Measurements from ENCODE around the gene MMP2. TPM values are rescaled to one million over a fixed set of nuclear protein-coding genes. Genes with fewer than 3 reads are reported as not detected.

The MMP2 gene
- total RNA-seq, 1 experiment from 2014 or later = 1.5 TPM

GRCh38 chr16:55433030-55433429, 46.0 kb upstream of the MMP2 start:
- Histone ChIP-seq H3K9ac (ENCODE audit: low read length) (no peak overlapping the region), H3K27ac (ENCODE audit: low read depth, low read length) (no peak overlapping the region), H3K4me1 (ENCODE audit: control insufficient read depth in 1 of 2, insufficient read depth in 2 of 2, low read length in 2 of 2) (no peaks in the 10 kb centered on the region), H2AFZ (ENCODE audit: low read depth, low read length, poor library complexity, severe bottlenecking) (no peak overlapping the region), H3K27me3 (ENCODE audit: insufficient read depth, low read length) (peaks cover 74% of the 10 kb centered on the region), H3K9me2 (ENCODE audit: insufficient read depth) (no peaks in the 10 kb centered on the region), H3K9me3 (ENCODE audit: control insufficient read depth in 1 of 2, insufficient read depth in 1 of 2, low read depth in 1 of 2, low read length in 2 of 2) (no peaks in the 10 kb centered on the region), H3K79me2 (ENCODE audit: insufficient read depth, low read length) (no peaks in the 10 kb centered on the region), H3K4me3 (replicated peaks in 1 of 2; ENCODE audit: low read depth in 1 of 2, low read length in 2 of 2) (no peak overlapping the region), H3K36me3 (ENCODE audit: control insufficient read depth in 1 of 2, insufficient read depth in 2 of 2, low read length in 2 of 2) (no peaks in the 10 kb centered on the region), H3K4me2 (ENCODE audit: low read length) (no peak overlapping the region), H4K20me1 (ENCODE audit: insufficient read depth) (no peaks in the 10 kb centered on the region)
- ChIA-PET RAD21 (ENCODE audit: low non-redundant PET in 1 of 2, low total read pairs in 2 of 2, uncharacterized antibody in 2 of 2, unreplicated experiment in 2 of 2) (no interaction called here), POLR2A (no interaction called here), CTCF (no interaction called here)
- TF ChIP-seq CTCF (IDR thresholded peaks at IDR 0.05 in 2 of 3, conservative IDR thresholded peaks at IDR 0.05 in 1 of 3; ENCODE audit: borderline replicate concordance in 1 of 3, insufficient read depth in 1 of 3, low read depth in 2 of 3, low read length in 2 of 3) (no peak), RAD21 (IDR thresholded peaks at IDR 0.05; ENCODE audit: low read depth) (no peak), CEBPB (IDR thresholded peaks at IDR 0.05; ENCODE audit: low read depth) (no peak), CBX3 (IDR thresholded peaks at IDR 0.05; ENCODE audit: low read depth) (no peak), ATF3 (IDR thresholded peaks at IDR 0.05) (no peak)
- intact Hi-C loops (cut with micrococcal nuclease) = no loop called here
- no peak for DNase-seq (ENCODE audit: low read depth, low spot score)
- ATAC-seq = no peak
- BruUV-seq (replicated peaks) = no TSS peak

GRCh38 chr16:55433535-55433934, 45.5 kb upstream of the MMP2 start:
- Histone ChIP-seq H2AFZ (ENCODE audit: low read depth, low read length, poor library complexity, severe bottlenecking) (no peak overlapping the region), H4K20me1 (ENCODE audit: insufficient read depth) (no peaks in the 10 kb centered on the region), H3K79me2 (ENCODE audit: insufficient read depth, low read length) (no peaks in the 10 kb centered on the region), H3K9me3 (ENCODE audit: control insufficient read depth in 1 of 2, insufficient read depth in 1 of 2, low read depth in 1 of 2, low read length in 2 of 2) (no peaks in the 10 kb centered on the region), H3K9me2 (ENCODE audit: insufficient read depth) (no peaks in the 10 kb centered on the region), H3K4me3 (replicated peaks in 1 of 2; ENCODE audit: low read depth in 1 of 2, low read length in 2 of 2) (no peak overlapping the region), H3K36me3 (ENCODE audit: control insufficient read depth in 1 of 2, insufficient read depth in 2 of 2, low read length in 2 of 2) (no peaks in the 10 kb centered on the region), H3K4me1 (ENCODE audit: control insufficient read depth in 1 of 2, insufficient read depth in 2 of 2, low read length in 2 of 2) (no peaks in the 10 kb centered on the region), H3K9ac (ENCODE audit: low read length) (no peak overlapping the region), H3K27ac (ENCODE audit: low read depth, low read length) (no peak overlapping the region), H3K27me3 (ENCODE audit: insufficient read depth, low read length) (peaks cover 69% of the 10 kb centered on the region), H3K4me2 (ENCODE audit: low read length) (no peak overlapping the region)
- CTCF ChIA-PET = no interaction called here
- ATAC-seq = no peak
- POLR2A ChIA-PET = no interaction called here
- TF ChIP-seq REST (IDR thresholded peaks at IDR 0.05; ENCODE audit: low read depth) = no peak
- intact Hi-C loops (cut with micrococcal nuclease) = no loop called here
- BruUV-seq (replicated peaks) = no TSS peak
- no peak for DNase-seq (ENCODE audit: low read depth, low spot score)
- RAD21 ChIA-PET (ENCODE audit: low non-redundant PET in 1 of 2, low total read pairs in 2 of 2, uncharacterized antibody in 2 of 2, unreplicated experiment in 2 of 2) = no interaction called here
